ENCODE data around the gene SSH2. TPM values are rescaled to one million over a fixed set of nuclear protein-coding genes. Genes with fewer than 3 reads are reported as not detected.

SSH2 gene
- polyA plus RNA-seq, 1 donor from 2014 or later = 16.6 TPM

GRCh38 chr17:29747660-29748059 lies 182.4 kb downstream of the SSH2 start:
- Histone ChIP-seq H3K27me3 (ENCODE audit: insufficient read depth, low read depth, low read length) (no peaks in the 10 kb centered on the region), H4K20me1 (ENCODE audit: insufficient read depth) (no peaks in the 10 kb centered on the region), H3K9ac (ENCODE audit: low read length) (no peak overlapping the region), H3K27ac (ENCODE audit: low read length) (no peak overlapping the region), H2AFZ (ENCODE audit: low read depth, low read length) (no peak overlapping the region), H3K9me3 (ENCODE audit: low read length) (no peaks in the 10 kb centered on the region), H3K4me2 (ENCODE audit: low read length) (no peak overlapping the region), H3K9me2 (ENCODE audit: insufficient read depth, low read length) (no peaks in the 10 kb centered on the region), H3K4me3 (ENCODE audit: low read length) (no peak overlapping the region), H3K79me2 (replicated peaks; ENCODE audit: insufficient read depth, low read length) (no peaks in the 10 kb centered on the region), H3F3A (ENCODE audit: insufficient read depth, low read length, poor library complexity, severe bottlenecking) (no peaks in the 10 kb centered on the region), H3K36me3 (ENCODE audit: insufficient read depth, low read length) (no peaks in the 10 kb centered on the region)
- TF ChIP-seq SMC3 (conservative IDR thresholded peaks at IDR 0.05; ENCODE audit: poor library complexity) (no peak), EP300 (conservative IDR thresholded peaks at IDR 0.05; ENCODE audit: poor library complexity, severe bottlenecking) (no peak), MXI1 (conservative IDR thresholded peaks at IDR 0.05; ENCODE audit: poor library complexity, severe bottlenecking) (no peak), CTCF (IDR thresholded peaks at IDR 0.05; ENCODE audit: poor library complexity, severe bottlenecking) (no peak)

GRCh38 chr17:29746669-29747068 lies 183.4 kb downstream of the SSH2 start:
- Histone ChIP-seq H3K36me3 (ENCODE audit: insufficient read depth, low read length) (no peaks in the 10 kb centered on the region), H3K27ac (ENCODE audit: low read length) (no peak overlapping the region), H3K9me2 (ENCODE audit: insufficient read depth, low read length) (no peaks in the 10 kb centered on the region), H2AFZ (ENCODE audit: low read depth, low read length) (no peak overlapping the region), H3K9ac (ENCODE audit: low read length) (no peak overlapping the region), H3K27me3 (ENCODE audit: insufficient read depth, low read depth, low read length) (no peaks in the 10 kb centered on the region), H3K4me3 (ENCODE audit: low read length) (no peak overlapping the region), H3K4me2 (ENCODE audit: low read length) (no peak overlapping the region), H3K9me3 (ENCODE audit: low read length) (no peaks in the 10 kb centered on the region), H4K20me1 (ENCODE audit: insufficient read depth) (no peaks in the 10 kb centered on the region), H3K79me2 (replicated peaks; ENCODE audit: insufficient read depth, low read length) (no peaks in the 10 kb centered on the region), H3F3A (ENCODE audit: insufficient read depth, low read length, poor library complexity, severe bottlenecking) (no peaks in the 10 kb centered on the region)
- TF ChIP-seq MXI1 (conservative IDR thresholded peaks at IDR 0.05; ENCODE audit: poor library complexity, severe bottlenecking) (no peak), TAF1 (IDR thresholded peaks at IDR 0.05; ENCODE audit: low read depth) (no peak), RAD21 (conservative IDR thresholded peaks at IDR 0.05) (no peak), POLR2AphosphoS5 (IDR thresholded peaks at IDR 0.05) (no peak), REST (IDR thresholded peaks at IDR 0.05; ENCODE audit: borderline replicate concordance) (no peak), SMC3 (conservative IDR thresholded peaks at IDR 0.05; ENCODE audit: poor library complexity) (no peak), EP300 (conservative IDR thresholded peaks at IDR 0.05; ENCODE audit: poor library complexity, severe bottlenecking) (no peak), EZH2 (IDR thresholded peaks at IDR 0.05; ENCODE audit: borderline replicate concordance, insufficient read depth, low read length, poor library complexity, severe bottlenecking) (no peak), CTCF (IDR thresholded peaks at IDR 0.05; ENCODE audit: poor library complexity, severe bottlenecking) (no peak)

All from neural cell (in vitro differentiated cells).